ENCODE results near the gene PPP1R14C.

Gene PPP1R14C

GRCh38 chr6:150199241-150199640, 56.4 kb downstream of the PPP1R14C start:
- TF ChIP-seq REST (IDR thresholded peaks at IDR 0.05; ENCODE audit: insufficient read depth in 1 of 2, low read depth in 2 of 2, low read length in 2 of 2) (no peak), TAF1 (IDR thresholded peaks at IDR 0.05; ENCODE audit: borderline replicate concordance, insufficient read depth, low read length) (no peak), SIN3A (IDR thresholded peaks at IDR 0.05; ENCODE audit: borderline replicate concordance, insufficient read depth, low read length) (no peak), FOXP2 (optimal IDR thresholded peaks at IDR 0.05; ENCODE audit: borderline replicate concordance, extremely low read depth, extremely low read length, insufficient read depth) (no peak), POLR2AphosphoS5 (IDR thresholded peaks at IDR 0.05; ENCODE audit: low read depth, low read length) (no peak)

DNA sequence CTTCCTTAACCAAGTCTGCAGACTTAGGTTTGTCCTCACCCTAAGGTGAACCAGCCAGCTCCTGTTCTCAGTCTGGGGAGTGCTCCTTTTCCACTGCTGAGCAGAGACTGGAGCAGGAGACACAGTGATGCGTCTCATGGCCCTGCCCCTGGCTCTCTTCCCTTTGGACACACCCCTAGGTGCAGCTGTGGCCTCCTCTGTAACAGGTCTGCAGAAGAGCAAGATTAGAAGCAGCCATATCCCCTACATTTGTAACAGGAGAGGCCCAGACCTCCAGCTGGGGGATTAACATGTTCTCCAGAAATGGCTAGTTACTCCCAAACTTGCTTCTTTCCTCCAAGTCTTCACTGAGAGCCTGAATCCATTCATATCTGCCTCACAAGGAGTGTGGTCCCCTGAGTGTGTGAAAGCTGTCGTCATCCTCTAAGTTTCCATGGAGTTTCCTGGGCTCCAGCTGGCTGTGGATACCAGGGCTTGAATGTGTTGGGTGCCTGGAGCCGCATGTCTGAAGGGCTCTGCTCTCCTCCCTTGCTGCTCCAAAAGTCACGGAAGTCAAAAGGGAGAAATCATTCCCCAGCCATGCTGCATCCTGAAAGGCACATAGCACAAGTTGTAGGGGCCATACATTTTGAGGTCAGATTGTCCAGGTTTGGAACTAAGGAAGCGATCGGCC, 57.7 kb downstream of the PPP1R14C start:
- TF ChIP-seq SIN3A (IDR thresholded peaks at IDR 0.05; ENCODE audit: borderline replicate concordance, insufficient read depth, low read length) = no peak
- TF ChIP-seq FOXP2 (optimal IDR thresholded peaks at IDR 0.05; ENCODE audit: borderline replicate concordance, extremely low read depth, extremely low read length, insufficient read depth) = no peak
- TF ChIP-seq TAF1 (IDR thresholded peaks at IDR 0.05; ENCODE audit: borderline replicate concordance, insufficient read depth, low read length) = no peak
- no peak for TF ChIP-seq POLR2AphosphoS5 (IDR thresholded peaks at IDR 0.05; ENCODE audit: low read depth, low read length)
- no peak for TF ChIP-seq REST (IDR thresholded peaks at IDR 0.05; ENCODE audit: insufficient read depth in 1 of 2, low read depth in 2 of 2, low read length in 2 of 2)

- TF ChIP-seq POLR2AphosphoS5 (IDR thresholded peaks at IDR 0.05; ENCODE audit: low read depth, low read length) = no peak
Measured at GRCh38 chr6:150201285-150201684, 58.4 kb downstream of the PPP1R14C start.

DNA sequence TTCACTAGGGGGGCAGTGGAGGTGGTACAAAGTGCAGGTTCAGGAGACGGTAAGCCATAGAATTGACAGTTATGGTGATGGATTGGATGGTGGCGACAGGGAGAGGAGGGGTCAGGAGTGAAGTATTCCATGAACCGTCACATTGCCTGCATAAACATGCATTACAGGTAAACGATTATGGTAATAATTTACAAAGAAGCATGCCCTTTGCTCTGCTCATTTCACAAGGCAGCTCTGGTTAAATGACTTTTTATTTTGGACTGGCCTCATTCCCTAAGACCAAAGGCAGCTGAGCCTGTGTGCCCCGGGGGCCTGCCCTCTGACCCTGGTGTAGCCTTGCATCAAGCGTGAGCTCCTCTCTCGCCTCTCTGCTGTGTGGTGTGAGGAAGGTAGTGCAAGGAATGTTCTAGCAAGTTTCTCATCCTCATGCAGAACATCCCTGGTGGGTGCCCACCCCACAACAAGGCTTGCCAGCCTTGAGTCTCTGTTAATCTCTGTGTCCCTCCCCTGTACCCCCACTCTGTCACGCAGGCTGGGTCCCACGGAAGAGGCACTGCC, 59.0 kb downstream of the PPP1R14C start:
- TF ChIP-seq REST (IDR thresholded peaks at IDR 0.05; ENCODE audit: insufficient read depth in 1 of 2, low read depth in 2 of 2, low read length in 2 of 2) = no peak
- TF ChIP-seq TAF1 (IDR thresholded peaks at IDR 0.05; ENCODE audit: borderline replicate concordance, insufficient read depth, low read length) = no peak
- no peak for TF ChIP-seq POLR2AphosphoS5 (IDR thresholded peaks at IDR 0.05; ENCODE audit: low read depth, low read length)
- no peak for TF ChIP-seq SIN3A (IDR thresholded peaks at IDR 0.05; ENCODE audit: borderline replicate concordance, insufficient read depth, low read length)
- no peak for TF ChIP-seq FOXP2 (optimal IDR thresholded peaks at IDR 0.05; ENCODE audit: borderline replicate concordance, extremely low read depth, extremely low read length, insufficient read depth)

DNA sequence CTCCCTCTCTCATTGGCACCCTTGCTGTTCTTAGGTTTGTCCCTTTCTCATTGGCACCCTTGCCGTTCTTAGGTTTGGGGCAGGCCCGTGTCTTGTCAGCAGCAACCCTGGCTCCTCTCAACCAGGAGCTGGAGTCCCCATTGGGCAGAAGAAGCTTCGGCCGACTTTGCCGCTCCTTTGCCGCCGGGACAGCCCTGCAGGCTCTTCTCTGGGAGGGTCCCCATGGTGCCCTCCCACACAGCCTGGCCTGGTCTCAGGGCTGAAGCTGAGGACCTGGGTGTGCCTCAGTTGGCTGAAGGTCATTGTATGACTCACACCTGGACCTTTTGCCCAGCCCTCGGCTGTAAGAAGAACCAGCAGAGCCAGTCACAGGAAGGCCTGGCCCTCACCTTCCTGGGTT, 59.6 kb downstream of the PPP1R14C start:
- TF ChIP-seq POLR2AphosphoS5 (IDR thresholded peaks at IDR 0.05; ENCODE audit: low read depth, low read length) = no peak
- TF ChIP-seq TAF1 (IDR thresholded peaks at IDR 0.05; ENCODE audit: borderline replicate concordance, insufficient read depth, low read length) = no peak
- no peak for TF ChIP-seq FOXP2 (optimal IDR thresholded peaks at IDR 0.05; ENCODE audit: borderline replicate concordance, extremely low read depth, extremely low read length, insufficient read depth)
- no peak for TF ChIP-seq REST (IDR thresholded peaks at IDR 0.05; ENCODE audit: insufficient read depth in 1 of 2, low read depth in 2 of 2, low read length in 2 of 2)
- TF ChIP-seq SIN3A (IDR thresholded peaks at IDR 0.05; ENCODE audit: borderline replicate concordance, insufficient read depth, low read length) = no peak
